Raji (cell line): ENCODE data around the gene LENG9.

Source experiments
- POLR2A ChIP-seq: IDR thresholded peaks from 2 replicates; pipeline ENCODE4 v1.6.1; 2011; ENCODE audit warnings: low read depth, low read length, control low read depth; ENCODE audit not compliant: insufficient read depth

Gene LENG9

GRCh38 chr19:54473071-54473891 is 9.7 kb upstream of the LENG9 start, which contains the start of gene CDC42EP5:
TSS of gene CDC42EP5 (minus strand) at chr19:54473296. CDS start at chr19:54465547, 7,749 bp downstream.
- no peak for TF ChIP-seq POLR2A

DNA sequence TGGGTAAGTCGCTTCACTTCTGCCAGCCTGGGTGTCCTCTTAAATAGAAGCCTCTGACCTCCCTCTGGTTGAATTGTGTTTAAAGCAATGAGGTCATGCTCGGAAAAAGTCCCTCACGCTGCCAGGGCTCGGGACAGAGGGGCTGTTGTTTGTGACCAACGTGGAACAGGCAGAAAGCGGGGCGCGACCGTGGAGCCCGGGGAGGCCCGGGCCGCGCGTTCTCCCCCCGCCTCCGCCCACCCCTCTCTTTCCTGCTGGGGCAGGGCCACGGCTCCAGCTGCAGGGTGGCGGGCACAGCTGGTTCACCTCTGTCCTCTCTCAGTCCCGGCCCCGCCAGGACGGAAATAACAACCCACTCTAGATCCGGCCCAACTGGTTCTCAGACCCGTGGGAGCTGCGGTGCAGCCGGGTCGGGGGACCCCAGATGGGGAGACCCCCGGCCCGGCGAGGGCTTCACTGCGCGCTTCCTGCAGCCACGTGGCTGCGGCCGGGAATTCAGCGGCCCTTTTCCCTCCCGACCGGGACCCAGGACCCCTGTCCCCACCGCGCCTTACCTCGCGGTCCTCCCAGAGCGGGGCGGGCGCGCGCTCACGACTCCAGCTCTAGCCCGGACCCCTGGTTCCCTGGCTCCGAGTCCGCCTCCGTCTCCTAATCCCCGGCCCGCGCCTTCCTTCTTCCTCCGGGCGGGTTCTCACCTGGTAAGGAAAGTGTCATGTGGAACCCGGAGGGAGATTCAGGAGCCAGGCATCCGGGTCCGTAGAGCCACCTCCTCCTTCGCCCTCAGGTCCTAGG is 7.6 kb upstream of the LENG9 start:
- TF ChIP-seq POLR2A = no peak

DNA sequence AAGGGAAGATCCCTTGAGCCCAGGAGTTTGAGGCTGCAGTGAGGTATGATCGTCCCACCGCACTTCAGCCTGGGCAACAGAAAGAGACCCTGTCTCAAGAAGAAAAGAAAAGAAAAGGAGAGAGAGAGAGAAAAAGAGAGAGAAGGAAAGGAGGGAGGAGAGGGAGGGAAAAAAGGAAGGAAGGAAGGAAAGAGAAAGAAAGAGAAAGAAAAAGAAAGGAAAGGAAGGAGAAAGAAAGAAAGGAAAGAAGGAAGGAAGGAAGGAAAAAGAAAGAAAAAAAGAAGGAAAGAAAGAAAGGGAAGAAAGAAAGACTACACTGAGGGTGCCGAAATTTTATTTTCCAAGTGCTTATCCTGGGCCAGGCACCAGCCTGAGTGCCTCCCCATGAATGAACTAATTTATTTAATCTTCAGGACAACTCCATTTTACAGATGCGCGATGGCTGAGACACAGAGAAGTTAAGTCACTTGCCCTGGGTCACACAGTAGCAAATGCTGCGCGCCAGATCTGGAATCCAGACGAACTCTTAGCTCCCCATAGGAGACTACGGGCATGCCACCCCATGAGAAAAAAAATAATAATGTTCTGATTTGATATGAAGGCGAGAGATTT is 6.8 kb upstream of the LENG9 start:
- TF ChIP-seq POLR2A = no peak

DNA sequence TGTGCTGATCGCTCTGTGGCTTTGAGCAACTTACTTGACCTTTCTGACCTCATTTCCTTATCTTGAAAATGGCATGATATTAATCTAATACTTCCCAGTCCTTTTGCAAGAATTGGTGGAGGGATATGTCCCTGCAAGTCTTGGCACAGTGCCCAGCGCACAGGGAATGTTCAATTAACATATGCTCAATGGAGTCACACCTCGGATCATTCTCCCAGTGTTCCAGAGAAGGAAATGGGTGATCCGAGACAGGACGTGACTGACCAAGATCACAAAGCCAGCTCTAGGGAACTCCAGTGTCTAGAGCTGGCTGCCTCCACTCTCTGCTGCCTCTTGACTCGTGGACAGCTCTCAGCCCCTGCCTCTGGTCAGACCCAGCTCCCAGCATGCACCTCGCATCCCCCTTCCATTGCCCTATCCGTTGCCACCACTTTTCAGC is 5.9 kb upstream of the LENG9 start:
- no peak for TF ChIP-seq POLR2A

DNA sequence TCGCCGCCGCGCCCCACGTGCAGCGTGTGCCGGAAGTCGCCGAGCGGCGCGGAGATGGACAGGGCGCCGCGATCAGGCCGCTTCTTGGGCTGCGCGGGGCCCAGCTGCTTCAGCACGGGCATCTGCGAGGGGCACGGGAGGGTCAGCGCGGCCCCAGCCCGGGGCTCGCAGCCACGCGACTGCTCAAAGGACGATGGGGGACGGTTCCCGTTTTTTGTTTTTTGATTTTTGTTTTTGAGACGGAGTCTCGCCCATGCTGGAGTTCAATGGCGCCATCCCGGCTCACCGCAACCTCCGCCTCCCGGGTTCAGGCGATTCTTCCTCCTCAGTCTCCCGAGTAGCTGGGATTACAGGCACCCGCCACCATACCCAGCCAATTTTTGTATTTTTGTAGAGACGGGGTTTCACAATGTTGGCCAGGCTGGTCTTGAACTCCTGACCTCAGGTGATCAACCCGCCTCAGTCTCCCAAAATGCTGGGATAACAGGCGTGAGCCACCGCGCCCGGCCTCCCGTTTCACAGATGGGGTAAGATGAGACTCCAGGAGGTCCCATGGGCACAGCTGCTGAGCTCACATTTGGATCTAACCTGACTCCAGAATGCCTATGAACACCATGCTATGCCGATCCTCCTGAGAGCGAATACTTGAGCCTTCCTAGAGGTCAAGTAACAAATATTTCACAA is 2.0 kb upstream of the LENG9 start:
- no peak for TF ChIP-seq POLR2A

DNA sequence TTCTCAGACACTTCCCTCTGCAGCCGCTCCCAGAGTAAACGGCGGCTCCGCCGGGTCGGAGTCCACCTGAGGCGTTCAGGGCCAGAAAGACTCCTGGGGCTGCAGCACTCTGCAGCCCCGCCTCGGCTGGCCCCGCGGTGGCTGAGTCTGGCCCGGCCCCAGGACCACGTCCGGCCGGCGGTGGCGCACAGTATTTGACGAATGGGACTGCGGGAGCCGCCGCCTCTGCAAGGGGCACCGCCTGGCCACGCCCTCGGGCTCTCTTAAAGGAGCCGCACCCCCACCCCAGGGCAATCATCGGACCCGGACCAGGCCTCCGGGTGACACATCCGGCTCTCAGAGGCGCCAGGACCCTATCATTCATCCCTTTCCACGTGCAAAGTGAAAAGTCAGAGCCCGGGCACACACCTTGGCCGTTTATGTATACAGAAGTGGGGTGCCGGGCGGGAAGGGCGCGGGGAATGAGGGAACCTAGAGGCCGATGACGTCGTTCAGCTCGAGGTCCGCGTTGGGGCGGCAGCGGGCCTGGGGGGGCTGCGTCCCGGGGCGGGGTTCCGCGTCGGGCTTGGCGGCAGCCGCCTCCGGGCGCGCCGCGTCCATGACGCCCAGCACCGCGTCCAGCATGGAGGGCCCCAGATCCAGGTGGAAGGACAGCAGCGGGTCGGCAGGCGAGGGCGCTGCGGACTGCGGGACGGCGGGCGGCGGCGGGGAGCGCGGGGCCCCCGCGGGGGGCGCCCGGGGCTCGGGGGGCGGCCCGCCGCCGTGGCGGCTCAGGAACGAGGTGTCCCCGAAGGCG is 1.2 kb upstream of the LENG9 start:
- TF ChIP-seq POLR2A = peak; percentile 48; the same call in 1 of the 2 replicates

DNA sequence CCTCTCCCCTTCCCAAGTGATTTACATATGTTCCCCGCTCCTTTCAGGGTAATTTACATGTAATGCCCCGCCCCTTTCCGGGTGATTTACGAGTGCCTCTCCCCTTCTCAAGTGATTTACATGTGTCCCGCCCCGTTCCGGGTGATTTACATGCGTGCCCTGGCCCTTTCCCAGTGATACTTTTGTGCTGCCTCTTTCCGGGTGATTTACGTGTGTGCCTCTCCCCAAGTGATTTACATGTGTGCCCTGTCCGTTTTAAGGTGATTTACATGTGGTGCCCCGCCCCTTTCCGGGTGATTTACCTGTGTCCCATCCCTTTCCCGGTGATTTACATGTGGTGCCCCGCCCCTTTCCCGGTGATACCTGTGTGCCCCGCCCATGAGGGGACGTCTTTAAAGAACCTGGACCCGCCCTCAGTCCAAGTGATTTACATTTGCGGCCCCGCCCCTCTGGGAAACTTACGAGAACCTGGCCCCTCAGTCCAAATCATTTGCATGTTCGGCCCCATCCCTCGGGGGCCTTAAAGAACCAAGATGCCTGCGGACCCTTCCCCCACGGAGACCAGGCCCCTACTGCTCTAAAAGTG is 559 bp upstream of the LENG9 start:
- TF ChIP-seq POLR2A = no peak

DNA sequence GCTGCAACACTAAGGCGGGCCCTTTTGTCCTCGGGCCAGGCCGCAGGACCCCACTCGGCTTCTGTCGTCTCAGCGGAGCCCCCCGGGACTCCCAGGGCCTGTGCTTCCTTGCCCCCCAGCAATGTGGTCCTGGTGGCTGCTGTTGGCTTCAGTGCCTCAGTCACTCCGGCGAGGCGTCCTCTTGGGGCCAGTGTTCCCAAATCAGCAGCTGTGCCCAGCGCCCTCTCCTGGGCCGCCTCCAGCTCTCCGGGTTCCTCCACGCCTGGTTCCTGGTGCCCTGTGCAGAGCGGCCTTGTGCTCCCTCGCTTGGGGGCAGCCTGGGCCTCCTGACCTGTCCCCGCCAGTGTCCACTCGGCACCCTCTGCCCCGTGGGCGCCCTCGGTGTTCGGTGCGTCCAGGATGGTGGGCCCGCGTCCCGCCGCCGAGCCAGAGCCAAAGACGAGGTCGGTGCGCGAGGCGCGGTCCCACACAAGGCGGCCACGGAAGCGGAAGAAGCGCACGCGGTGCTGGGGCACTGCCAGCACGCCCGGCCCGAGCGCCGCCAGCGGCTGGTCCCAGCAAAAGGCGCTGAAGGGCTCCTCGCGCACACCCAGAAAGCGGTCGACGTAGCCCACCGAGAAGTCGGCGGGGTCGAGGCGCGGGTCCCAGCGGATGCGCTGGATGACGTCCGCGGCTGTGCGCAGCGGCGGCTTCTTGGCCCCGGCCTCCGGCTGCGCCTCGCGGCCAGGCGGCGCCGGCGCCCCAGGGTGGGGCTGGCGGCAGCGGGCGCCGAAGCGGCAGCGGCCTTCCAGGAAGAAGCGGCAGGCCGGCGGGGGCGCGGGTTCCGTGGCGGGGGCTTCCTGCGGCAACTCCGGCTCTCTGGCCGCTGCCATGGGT is 685 bp downstream of the LENG9 start:
- no peak for TF ChIP-seq POLR2A

DNA sequence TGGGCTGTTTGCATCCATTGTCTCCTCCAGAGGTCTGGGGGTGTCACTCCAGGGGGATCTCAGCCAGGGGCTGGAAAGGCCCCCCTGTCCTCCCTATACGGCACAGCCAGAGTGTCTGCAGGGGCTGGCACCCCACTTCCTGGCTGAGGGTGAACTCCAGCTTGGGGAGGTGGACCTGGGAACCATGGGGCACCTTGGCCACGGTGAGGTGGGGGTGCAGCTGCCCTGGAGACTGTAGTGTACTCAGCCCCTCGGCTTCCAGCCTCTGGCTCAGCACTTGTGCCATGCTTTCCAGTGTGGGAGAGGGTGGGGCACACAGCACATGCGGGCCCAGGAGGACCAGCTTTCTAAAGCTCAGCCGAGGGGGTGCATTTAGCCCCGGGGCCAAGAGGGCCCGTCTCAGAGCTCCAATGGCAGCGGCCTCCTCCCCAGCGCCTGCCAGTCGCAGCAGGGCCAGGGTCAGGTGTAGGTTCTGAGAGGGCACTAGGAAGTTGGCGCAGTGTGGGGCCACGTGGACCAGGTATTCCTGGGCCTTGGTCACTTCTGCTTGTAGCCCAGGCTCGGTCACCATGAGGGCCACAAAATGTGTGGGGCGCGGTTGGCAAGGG is 1.4 kb downstream of the LENG9 start:
- TF ChIP-seq POLR2A = no peak

- TF ChIP-seq POLR2A = no peak
Measured at GRCh38 chr19:54461613-54462012, 2.0 kb downstream of the LENG9 start.

DNA sequence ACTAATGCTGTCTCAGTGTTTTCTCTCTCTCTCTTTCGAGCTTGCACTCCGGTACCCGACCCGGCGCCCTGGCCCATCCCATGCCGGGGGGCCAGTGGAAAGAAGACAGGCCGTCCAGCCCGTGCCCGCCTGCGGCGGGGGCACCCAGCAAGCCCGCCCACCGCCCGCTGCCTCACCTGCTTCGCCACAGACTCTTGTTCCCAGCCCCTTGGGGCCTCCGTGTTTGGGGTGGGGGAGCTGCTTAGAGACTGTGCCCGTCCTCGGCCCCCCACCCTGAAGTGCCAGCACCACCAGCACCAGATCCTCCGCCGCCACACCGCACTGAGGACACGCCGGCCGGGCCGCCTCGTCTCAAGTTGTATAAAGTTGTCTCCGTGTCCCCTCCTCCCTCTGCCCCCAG is 2.4 kb downstream of the LENG9 start:
- no peak for TF ChIP-seq POLR2A

DNA sequence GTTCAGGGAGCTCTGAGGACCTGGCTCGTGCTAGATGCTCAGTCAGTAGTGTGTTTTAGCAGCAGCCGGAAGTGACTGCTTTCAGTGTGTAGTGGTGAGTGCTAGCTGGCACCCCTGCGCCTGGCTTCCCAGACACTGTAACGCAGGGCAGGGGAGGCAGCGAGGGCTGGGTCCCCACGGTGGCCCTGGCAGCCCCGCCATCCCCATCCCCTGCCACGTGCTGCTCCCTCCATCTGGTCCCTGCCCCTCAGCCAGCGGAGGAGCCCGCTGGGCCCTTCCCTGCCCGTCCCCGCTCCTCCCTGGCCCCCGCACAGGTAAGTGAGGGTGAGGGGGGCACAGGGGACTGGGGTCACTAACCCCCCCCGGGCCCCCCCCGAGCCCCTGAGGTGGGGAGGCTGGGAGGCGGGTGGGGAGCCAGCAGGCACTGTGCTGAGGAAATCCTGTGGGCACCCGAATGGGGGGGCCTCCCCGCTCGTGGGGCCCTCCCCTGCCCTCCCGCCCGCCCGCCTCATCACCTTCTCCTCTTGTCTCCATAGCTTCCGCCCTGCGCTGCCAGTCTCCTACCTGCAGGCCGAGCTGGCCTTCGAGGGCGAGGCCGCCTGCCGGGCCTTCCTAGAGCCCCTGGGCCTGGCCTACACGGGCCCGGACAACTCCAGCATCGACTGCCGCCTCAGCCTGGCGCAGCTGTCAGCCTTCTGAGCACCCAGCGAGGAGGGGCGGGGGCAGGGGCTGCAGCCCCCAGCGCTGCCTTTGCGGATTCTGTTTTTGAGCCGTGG is 3.2 kb downstream of the LENG9 start:
- TF ChIP-seq POLR2A = no peak
